Jurkat, Clone E6-1 (cell line): ENCODE measurements around the gene LPAR6. TPM values are rescaled to one million over a fixed set of nuclear protein-coding genes. Genes with fewer than 3 reads are reported as not detected.
A peak's percentile ranks its signal among the peaks of the same experiment; 100 is the strongest.
"Not testable (repeated sequence)": the region's sequence is repeated elsewhere in the genome, so short reads cannot be mapped to it uniquely, and the experiment has no call there.

Experiments used
- DNase-seq: peaks from one replicate; pipeline ENCODE4 v3.0.0-alpha.2; 2011; ENCODE audit warnings: low read depth, low spot score
- H3K4me3 ChIP-seq: 2 replicates; pipeline ENCODE4 v1.5.1; 2011; ENCODE audit warnings: mild to moderate bottlenecking, low read length, control low read depth, moderate library complexity
- polyA plus RNA-seq: library from polyadenylated mRNA; unstranded; fragments of >200 nt; gene quantifications from one replicate; pipeline ENCODE4 v1.2.1, GENCODE V29; 2012; ENCODE audit warnings: missing spikeins; ENCODE audit not compliant: insufficient read length, insufficient read depth

LPAR6 gene, protein sequence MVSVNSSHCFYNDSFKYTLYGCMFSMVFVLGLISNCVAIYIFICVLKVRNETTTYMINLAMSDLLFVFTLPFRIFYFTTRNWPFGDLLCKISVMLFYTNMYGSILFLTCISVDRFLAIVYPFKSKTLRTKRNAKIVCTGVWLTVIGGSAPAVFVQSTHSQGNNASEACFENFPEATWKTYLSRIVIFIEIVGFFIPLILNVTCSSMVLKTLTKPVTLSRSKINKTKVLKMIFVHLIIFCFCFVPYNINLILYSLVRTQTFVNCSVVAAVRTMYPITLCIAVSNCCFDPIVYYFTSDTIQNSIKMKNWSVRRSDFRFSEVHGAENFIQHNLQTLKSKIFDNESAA
- polyA plus RNA-seq = 2.1 TPM

DNA sequence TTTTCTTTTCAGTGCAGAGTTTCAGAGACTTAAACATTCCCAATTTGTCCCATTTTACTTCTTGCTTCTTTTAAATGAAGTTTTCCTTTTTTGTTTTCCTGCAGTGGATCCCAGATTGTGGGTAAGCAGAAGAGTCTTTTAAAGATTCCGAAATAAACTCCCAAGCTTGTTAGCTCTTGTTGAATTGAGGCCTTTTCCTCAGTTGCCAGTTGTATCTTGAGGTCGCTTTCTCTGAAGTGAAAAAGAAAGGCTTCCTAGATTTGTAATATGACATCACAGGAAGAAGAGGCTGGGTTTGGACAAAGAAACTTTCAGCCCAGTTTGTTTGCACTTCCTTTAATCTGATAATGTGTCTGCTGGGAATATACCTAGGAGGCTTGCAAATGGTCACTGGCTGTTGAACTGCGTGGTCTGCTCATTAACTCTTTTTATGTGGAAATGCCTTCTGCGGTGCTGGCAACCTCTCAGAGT, at the start of gene LPAR6:
Gene LPAR6 (minus strand): TSS at position 233 of the 471 bp plus-strand sequence. CDS start 690 bp downstream, outside the sequence.
- peak within 1 kb of the TSS; percentile 23 for H3K4me3 ChIP-seq
- DNase-seq = peak; percentile 37

DNA sequence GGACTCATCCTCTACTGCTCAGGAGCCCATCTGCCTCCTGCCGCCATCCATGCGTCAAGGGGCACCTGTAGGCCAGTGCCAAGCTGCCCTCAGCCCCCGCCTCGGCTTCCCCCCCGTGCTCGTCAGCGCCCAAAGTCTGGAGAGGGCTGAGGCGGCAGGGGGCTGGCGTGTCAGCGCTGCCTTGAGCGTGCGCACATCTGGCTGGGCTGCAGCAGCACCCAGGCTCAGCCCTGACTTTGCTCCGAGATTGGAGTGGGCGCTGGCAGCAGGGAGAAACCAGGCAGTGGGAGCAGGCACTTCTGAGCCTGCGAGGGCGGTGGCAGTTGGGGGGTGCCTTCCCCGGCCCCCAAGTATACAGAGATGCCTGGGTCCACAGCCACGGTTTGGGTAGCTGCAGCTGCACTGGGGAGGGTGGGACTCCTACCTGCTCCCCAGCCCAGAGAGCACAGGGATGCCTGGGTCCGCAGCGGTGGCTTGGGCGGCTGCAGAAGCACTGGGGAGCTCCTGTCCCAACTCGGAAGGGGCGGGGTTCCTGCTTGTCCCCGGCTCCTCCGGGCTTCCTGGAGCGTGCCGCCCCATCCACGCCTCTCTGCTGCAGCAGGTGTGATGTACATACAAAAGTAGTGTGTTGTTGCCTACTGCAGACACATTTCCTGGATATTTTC, 44.8 kb upstream of the LPAR6 start:
- H3K4me3 ChIP-seq = no peak overlapping the region
- DNase-seq = no peak

DNA sequence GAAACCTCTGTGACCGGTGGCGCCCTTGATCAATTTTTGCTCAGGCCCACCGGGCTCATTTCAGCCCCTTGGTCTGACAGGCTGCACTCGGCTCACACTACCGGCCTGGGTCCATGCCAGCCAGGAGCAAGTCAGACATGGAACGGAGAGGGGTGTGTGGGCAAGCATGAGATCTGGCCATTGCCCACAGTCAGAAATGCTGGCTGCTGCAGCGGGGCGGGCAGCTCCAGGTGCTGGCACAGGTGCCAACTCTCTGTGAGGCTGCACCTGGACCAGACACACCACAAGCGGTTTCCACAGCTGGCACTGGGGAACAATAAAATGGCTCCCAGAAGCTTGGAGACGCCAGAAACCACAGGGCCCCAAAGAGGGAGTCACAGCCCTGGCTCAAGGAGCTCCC, 43.6 kb upstream of the LPAR6 start:
- DNase-seq = no peak
- H3K4me3 ChIP-seq = no peak overlapping the region

DNA sequence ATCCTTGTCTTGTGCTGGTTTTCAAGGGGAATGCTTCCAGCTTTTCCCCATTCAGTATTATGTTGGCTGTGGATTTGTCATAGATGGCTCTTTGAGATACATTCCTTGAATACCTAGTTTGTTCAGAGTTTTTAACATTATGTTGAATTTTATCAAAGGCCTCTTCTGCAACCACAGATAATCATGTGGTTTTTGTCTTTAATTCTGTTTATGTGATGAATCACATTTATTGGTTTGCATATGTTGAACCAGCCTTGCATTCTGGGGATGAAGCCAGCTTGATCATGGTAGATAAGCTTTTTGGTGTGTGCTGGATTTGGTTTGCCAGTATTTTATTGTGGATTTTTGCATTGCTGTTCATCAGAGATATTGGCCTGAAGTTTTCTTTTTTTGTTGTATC, 38.3 kb upstream of the LPAR6 start:
- DNase-seq = peak; percentile 21
- not testable (repeated sequence) for H3K4me3 ChIP-seq

DNA sequence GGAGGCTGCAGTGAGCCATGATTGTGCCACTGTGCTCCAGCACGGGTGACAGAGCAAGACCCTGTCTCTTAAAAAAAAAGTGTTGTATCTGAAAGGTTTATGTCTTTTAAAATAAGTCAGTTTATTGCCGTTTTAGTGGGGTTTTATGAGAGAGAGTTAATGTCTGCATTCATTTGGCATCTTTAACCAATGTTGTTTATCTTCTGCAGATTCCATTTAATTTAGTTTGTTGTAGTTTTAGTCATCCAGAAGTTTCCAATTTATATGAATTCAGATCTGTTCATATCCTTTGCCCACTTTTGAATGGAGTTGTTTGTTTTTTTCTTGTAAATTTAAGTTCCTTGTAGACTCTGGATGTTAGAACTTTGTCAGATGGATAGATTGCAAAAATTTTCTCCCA, 36.7 kb upstream of the LPAR6 start:
- H3K4me3 ChIP-seq = no peak overlapping the region
- no peak for DNase-seq

DNA sequence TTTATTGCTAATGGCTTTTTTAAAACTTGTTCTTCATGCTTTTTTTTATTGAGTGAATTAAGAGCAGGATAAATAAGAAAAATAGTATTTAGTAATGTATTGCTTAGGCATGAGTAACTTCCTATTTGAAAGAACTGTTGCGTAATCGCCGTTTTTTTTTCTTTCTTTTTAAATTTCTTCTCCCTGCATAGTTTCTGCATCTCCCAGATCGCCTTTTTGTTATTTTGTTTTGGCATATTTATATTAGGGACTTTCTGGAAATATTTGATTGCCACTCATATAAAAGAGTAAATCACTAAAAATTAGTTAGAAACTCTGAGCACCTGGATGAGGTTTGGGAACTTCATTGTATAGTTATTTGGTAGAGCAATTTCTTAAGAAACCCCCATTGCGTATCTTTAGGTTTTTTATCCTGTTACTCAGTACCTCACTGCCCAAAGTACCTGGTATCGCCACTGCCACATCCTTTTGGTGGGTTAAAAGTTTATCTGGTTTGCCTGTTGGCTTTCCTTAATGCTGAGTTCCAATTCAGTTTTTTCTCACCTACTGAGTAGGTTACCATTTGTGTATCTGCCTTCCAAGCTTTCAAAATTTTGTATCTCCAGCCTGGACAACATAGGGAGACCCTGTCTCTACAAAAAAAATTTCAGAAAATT, 36.2 kb upstream of the LPAR6 start:
- no peak for DNase-seq
- no peak overlapping the region for H3K4me3 ChIP-seq

DNA sequence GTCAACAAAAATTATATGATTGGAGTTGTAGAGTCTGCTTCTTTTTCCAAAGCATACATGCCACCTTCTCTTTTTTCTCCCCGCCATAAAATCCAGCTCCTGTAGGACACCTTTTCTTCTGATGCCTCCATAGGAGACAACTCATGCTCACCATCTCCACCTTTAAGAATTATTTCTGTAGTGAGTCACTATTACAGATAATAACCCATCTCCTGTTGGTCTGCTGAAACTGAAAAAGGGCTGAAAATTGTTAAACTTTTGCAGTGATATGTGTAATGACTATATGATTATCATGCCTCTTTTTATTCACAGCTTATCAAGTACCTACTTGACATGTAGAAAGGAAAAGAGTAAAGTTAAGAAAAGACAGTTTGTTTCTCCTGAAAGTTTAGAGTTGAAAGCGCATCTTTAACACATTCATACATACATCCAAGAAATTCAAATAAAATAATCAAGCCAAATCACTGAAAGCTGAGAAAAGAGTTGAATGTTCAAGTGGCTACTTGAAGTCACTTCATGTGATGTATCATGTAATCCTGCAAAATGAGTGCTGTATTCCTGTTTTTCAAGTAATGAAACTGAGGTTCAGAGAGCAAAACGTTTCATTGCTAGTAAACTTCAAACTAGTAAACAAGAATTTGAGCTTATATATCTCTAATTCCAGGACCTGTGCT, 35.5 kb upstream of the LPAR6 start:
- no peak for DNase-seq
- no peak overlapping the region for H3K4me3 ChIP-seq

DNA sequence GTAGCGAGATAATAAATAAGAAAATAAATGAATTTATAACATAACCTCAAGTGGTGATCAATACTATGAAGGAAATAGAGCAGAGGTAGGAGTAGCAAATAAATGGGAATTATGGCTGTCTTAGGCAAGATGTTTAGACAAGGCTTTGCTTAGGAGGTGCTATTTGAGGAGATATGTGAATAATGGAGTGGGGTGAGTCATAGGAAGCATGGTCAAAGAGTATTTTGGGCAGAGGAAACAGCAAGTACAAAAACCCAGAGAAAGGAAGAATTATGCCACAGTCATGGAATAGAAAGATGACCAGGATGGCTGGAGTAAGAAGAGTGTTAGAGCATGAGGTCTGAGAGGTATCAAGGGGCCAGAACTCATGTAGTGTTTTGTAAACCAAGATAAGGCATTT, 33.6 kb upstream of the LPAR6 start:
- no peak overlapping the region for H3K4me3 ChIP-seq
- no peak for DNase-seq

DNA sequence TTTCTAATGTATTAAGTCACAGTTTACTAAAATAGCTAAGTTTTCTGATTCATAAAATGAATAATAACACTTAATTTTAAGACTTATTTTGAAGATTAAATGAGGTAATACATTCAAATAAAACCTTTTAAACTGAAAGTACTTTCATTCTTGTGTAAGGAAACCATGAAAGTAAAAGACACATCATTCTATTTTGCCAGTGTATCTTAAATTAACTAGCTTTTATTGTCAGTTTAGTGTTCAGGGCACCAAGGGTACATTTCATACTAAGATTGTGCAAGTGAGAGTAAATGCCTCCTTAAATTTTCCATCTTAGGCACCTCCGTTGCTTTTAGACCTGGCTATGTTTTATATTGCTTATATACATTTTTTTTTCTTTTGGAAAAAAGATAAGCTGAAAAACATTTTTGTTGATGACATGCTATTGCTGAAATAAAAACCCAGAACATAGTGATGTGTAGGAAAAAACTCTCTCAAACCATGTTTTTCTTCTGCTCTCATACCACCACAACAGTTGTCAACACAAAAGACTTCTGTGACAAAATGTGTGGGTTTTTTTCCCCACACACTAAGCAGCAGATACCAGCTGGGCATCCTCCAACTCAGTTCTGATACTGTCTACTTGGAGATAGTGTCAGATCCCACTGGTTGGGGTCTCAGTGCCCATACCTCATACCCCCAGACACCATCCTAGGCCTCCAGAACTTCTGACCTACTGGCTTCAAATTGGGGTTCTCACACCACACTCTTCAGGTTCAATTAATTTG, 30.7 kb upstream of the LPAR6 start:
- DNase-seq = no peak
- no peak overlapping the region for H3K4me3 ChIP-seq

DNA sequence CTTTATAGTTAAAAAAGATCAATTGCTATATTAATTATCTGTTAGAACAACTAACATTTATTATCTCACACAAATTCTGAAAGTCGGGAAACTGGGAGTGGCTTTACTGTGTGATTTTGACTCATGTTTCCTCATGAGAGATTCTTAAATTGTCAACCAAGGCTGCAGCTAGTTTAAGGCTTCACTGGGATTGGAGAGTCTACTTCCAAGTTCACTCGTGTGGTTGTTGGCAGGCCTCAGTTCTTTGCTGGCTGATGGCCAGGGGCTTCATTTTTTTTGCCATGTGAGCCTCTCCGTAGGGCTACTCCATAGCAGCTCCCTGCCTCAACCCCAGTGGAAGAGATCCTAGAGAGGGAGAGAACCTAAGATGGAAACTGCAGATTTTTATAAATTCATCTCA, 24.5 kb upstream of the LPAR6 start:
- no peak overlapping the region for H3K4me3 ChIP-seq
- no peak for DNase-seq

DNA sequence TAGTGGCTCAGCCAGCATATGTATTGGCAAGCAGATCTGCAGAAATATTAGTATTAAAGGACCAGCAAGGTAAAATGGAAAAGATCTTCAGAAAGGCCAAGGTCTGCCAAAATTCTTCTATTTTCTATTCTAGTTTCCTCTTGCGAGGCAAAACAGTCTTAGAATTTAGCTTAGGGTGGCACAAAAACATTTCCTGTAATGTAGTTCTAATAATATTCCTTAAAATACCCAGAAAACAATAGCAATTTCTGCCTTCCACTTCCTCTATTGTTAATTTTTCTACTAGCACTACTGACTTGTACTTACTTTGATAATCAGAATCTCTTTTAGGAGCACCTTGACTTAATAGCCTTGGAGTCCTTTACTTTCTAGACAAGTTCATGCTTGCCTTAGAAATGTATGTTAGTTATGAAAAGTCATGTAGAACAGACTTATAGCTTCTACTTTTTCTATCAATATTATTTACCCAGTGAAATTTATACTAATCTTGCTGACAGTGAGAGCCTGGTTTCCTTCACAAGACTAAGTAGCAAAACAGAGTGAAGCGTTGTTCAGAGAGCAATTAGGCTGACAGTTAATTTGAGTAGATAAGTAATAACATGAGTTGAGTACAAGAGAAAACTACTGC, 23.9 kb upstream of the LPAR6 start:
- H3K4me3 ChIP-seq = no peak overlapping the region
- DNase-seq = no peak

DNA sequence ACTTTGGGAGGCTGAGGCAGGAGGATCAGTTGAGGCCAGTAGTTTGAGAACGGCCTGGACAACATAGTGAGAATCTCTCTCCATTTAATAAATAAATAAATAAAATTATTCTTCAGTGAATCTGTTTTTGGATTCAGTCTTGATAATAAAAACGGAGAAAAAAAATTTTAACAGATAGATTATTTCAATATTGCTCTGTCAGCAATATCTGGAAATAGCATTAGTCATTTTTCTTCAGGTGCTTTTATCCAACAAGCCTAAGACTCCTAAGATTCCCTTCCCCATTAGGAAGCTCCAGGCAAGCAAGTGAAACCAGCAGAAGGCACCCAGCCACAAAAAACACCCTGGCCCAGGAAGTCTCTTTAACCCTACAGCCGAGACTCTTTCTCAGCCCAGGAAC, 21.3 kb upstream of the LPAR6 start:
- no peak overlapping the region for H3K4me3 ChIP-seq
- DNase-seq = no peak

DNA sequence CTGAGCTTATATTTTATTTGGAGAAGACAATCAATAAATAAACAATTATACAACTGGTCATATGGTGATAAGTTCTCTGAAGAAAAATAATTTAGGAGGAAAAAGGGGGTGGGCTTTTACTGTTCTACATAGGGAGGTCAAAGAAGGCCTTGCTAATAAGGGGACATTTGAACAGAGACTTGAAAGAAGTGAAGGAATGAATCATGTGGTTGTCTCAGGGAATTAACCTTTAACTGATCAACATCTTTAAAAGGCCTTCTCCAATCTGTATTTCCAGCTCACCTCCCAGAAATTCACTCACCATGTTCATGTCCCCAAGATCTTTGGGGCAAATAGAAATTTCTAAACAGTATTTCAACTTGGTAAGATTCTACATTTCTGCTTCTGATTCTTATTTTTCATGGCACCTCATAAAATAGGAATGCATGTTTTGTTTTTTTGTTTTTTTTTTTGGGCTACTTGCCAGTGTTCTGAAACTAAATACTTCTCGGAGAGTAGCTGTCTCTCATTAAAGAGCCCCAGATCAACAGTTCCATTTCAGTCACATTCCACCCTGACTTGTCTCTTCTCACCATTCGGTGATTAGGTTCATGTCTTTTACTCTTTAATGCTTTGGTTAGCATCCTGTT, 19.2 kb upstream of the LPAR6 start:
- DNase-seq = no peak
- no peak overlapping the region for H3K4me3 ChIP-seq

DNA sequence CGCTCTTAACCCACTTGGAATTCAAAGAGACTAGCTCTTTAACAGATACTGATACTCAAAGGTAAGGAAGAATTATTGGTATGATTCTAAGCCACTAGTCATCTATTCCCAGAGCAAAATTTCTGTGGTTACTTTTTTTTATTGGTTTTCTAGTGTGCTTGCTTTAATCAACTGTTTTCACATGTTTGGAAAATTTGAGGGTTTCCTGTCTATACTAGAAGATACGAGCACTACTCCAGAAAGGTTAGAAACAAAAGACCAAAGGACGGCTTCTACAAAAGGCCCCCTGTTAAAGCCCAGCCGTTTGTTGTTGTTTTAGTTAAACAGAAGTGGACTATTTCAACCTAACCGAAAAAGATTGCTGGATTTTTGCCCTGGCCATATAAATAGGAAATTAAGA, 18.5 kb upstream of the LPAR6 start:
- DNase-seq = peak; percentile 64
- no peak overlapping the region for H3K4me3 ChIP-seq

DNA sequence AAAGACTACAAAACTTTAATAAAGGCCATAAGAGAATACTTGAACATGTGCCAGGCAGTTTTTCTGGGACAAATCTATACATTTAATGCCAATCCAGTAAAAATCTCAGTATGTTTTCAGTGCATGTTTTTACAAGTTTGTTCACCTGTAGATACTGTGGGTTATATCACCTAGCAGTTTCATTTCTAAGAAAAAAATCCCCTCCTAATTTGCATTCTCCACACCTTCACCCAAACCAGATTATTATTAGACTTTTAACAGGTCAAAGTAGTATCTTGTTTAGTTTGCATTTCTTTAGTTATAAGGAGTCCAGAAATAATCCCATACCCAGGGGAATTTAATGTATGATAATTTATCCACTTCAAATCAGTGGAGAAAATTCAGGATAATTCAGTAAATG, 17.0 kb upstream of the LPAR6 start:
- no peak for DNase-seq
- no peak overlapping the region for H3K4me3 ChIP-seq

DNA sequence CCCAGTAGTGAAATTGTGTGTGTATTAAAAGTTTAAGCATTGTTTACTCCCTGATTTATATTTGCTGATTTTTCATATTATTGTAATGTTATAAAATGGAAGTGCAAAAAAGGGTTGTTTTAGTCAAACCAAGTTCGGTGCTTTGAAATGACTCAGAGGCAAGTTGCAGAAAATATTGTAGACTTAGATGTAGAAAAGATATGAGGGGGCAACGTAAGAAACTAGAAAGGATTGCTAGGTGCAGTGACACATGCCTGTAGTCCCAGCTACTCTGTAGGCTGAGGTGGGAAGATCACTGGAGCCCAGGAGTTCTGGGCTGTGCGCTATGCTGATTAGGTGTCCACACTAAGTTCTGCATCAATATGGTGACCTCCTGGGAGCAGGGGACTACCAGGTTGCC, 16.1 kb upstream of the LPAR6 start:
- no peak for DNase-seq
- H3K4me3 ChIP-seq = no peak overlapping the region

DNA sequence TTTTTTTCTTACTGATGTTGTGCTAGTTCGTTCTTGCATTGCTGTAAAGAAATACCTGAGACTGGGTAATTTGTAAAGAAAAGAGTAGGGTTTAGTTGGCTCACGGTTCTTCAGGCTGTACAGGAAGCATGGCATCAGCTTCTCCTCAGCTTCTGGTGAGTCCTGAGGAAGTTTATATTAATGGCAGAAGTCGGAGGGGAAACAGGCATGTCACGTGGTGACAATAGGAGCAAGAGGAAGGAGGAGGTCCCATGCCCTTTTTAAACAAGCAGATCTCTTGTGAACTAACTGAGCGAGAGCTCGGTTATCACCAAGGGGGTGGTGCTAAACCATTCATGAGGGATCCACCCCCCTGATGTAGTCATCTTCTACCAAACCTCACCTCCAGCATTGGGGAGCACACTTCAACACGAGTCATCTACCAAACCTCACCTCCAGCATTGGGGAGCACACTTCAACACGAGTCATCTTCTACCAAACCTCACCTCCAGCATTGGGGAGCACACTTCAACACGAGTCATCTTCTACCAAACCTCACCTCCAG, 13.9 kb upstream of the LPAR6 start:
- DNase-seq = not testable (repeated sequence)

DNA sequence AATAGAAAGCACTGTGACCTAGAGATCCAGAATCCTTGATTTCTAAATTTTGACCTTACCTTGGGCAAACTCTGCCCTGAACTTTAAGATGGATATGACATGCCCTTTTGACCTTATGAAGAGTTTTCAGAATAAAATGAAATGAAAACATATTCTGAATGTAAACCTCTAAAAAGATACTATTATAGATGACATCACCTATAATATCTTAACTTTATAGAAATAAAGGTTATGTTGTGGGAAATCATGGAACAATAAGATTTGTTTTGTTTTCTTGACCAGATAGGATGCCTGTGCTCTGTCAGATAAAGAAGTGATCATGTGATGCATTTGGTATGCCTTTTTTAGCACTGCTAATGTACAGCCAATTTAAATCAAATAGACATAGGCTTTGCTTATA, 13.1 kb upstream of the LPAR6 start:
- no peak overlapping the region for H3K4me3 ChIP-seq
- no peak for DNase-seq

More for the DNA sequence above, 13.9 kb upstream of the LPAR6 start:
- not testable (repeated sequence) for H3K4me3 ChIP-seq
